SK-N-SH (cell line): Measurements from ENCODE around the gene NRG4. TPM values are rescaled to one million over a fixed set of nuclear protein-coding genes. Genes with fewer than 3 reads are reported as not detected.
"Not testable (repeated sequence)": the region's sequence is repeated elsewhere in the genome, so short reads cannot be mapped to it uniquely, and the experiment has no call there.

ENCODE experiments used
- CTCF ChIA-PET: fragments of 300-600, 350-600 bp; formaldehyde crosslinking; extraction: SDS; loops from one replicate; lab custom pipeline; 2021; lab: Yijun Ruan, JAX
- POLR2A ChIA-PET: fragments of 350-600 bp; sonication (Branson Sonifier 250); formaldehyde crosslinking; extraction: SDS; loops from one replicate; lab custom pipeline; 2020; ENCODE audit warnings: antibody characterized with exemption, inconsistent platforms; lab: Yijun Ruan, JAX
- DNase-seq: peaks from one replicate; pipeline ENCODE4 v3.0.0; 2012
- H2AFZ ChIP-seq: fragments of 200-600 bp; sonication (generic); 2 replicates; pipeline ENCODE4 v1.8.1; 2016; ENCODE audit warnings: antibody characterized with exemption, mild to moderate bottlenecking, low read depth
- H3F3A ChIP-seq: fragments of 200-600 bp; sonication (generic); replicated peaks from 2 replicates; pipeline ENCODE3; 2016; ENCODE audit warnings: antibody characterized with exemption, mild to moderate bottlenecking; ENCODE audit not compliant: insufficient read depth
- H3K27ac ChIP-seq, 2 experiments: fragments of 200-500 bp in 1 of 2; fragments of 200-600 bp in 1 of 2; sonication (Bioruptor generic) in 1 of 2; sonication (generic), shearing (Covaris generic) in 1 of 2; 2 replicates each; pipeline versions ENCODE4 v1.5.1 to v1.6.1; 2014 to 2016; ENCODE audit warnings: low read depth in 2 of 2, inconsistent platforms in 1 of 2, low read length in 1 of 2, mild to moderate bottlenecking in 1 of 2, mixed read lengths in 1 of 2
- H3K27me3 ChIP-seq: fragments of 200-600 bp; sonication (generic), shearing (Covaris generic); 2 replicates; pipeline ENCODE4 v1.6.1; 2016; ENCODE audit warnings: mixed run types; ENCODE audit not compliant: insufficient read depth
- H3K36me3 ChIP-seq, 2 experiments: fragments of 200-500 bp in 1 of 2; fragments of 200-600 bp in 1 of 2; sonication (Bioruptor generic) in 1 of 2; sonication (generic) in 1 of 2; replicated peaks in 1 of 2; 2 replicates each; pipeline versions ENCODE3 to v1.5.1; 2014 to 2016; ENCODE audit warnings: low read length in 1 of 2, mild to moderate bottlenecking in 1 of 2; ENCODE audit not compliant: insufficient read depth in 2 of 2, control insufficient read depth in 1 of 2
- H3K4me1 ChIP-seq, 2 experiments: fragments of 200-500 bp in 1 of 2; fragments of 200-600 bp in 1 of 2; sonication (Bioruptor generic) in 1 of 2; sonication (generic), shearing (Covaris generic) in 1 of 2; 2 replicates each; pipeline versions ENCODE4 v1.5.1 to v1.6.1; 2014 to 2016; ENCODE audit warnings: low read depth in 1 of 2, low read length in 1 of 2, mixed run types in 1 of 2; ENCODE audit not compliant: insufficient read depth in 2 of 2, control insufficient read depth in 1 of 2
- H3K4me2 ChIP-seq: fragments of 200-600 bp; sonication (generic), shearing (Covaris generic); 2 replicates; pipeline ENCODE4 v1.6.1; 2017; ENCODE audit warnings: mixed run types
- H3K4me3 ChIP-seq, 2 experiments: fragments of 200-500 bp in 1 of 2; fragments of 200-600 bp in 1 of 2; sonication (Bioruptor generic) in 1 of 2; sonication (generic), shearing (Covaris generic) in 1 of 2; 2 replicates each; pipeline versions ENCODE4 v1.5.1 to v1.8.1; 2014 to 2016; ENCODE audit warnings: low read depth in 2 of 2, inconsistent platforms in 1 of 2, low read length in 1 of 2, mild to moderate bottlenecking in 1 of 2, mixed read lengths in 1 of 2, moderate library complexity in 1 of 2
- H3K79me2 ChIP-seq: fragments of 200-600 bp; sonication (generic); 2 replicates; pipeline ENCODE4 v1.8.1; 2017; ENCODE audit warnings: mild to moderate bottlenecking; ENCODE audit not compliant: insufficient read depth
- H3K9ac ChIP-seq: fragments of 200-600 bp; sonication (generic); 2 replicates; pipeline ENCODE4 v1.6.1; 2017; ENCODE audit warnings: mixed run types
- H3K9me2 ChIP-seq: fragments of 200-600 bp; sonication (generic); 2 replicates; pipeline ENCODE4 v1.6.1; 2017; ENCODE audit warnings: mixed run types
- H3K9me3 ChIP-seq: fragments of 200-600 bp; sonication (generic); 2 replicates; pipeline ENCODE4 v1.6.1; 2017; ENCODE audit warnings: mixed run types, mild to moderate bottlenecking, moderate library complexity
- H4K20me1 ChIP-seq: fragments of 200-600 bp; sonication (generic); 2 replicates; pipeline ENCODE4 v1.6.1; 2017; ENCODE audit warnings: mild to moderate bottlenecking, mixed run types; ENCODE audit not compliant: insufficient read depth
- CHD2 ChIP-seq: fragments of 150-350 bp; IDR thresholded peaks from 2 replicates; pipeline ENCODE4 v1.6.1; 2018; ENCODE audit warnings: low read length; ENCODE audit not compliant: partially characterized antibody
- JUND ChIP-seq: IDR thresholded peaks from 2 replicates; pipeline ENCODE4 v1.4.0; 2012
- MAX ChIP-seq: IDR thresholded peaks from 2 replicates; pipeline ENCODE4 v1.4.0; 2012; ENCODE audit warnings: low read depth
- USF2 ChIP-seq: fragments of 150-350 bp; IDR thresholded peaks from 2 replicates; pipeline ENCODE4 v1.6.1; 2017; ENCODE audit warnings: antibody characterized with exemption, low read length, low read depth, borderline replicate concordance
- WGBS: methylation state at CpG from one replicate; pipeline ENCODE4 v1.1.6; 2017; ENCODE audit warnings: low lambda C conversion rate; 5-methylcytosine and 5-hydroxymethylcytosine counted together
- polyA plus RNA-seq, 3 experiments: library from polyadenylated mRNA; depleted of rRNA; stranded (reverse); fragments of >200 nt; gene quantifications; 2 replicates each; pipeline ENCODE4 v1.2.3, GENCODE V29; 2012
- TF ChIP-seq, protein P1 (sequence below): IDR thresholded peaks from 2 replicates; pipeline ENCODE4; 2012

NRG4 gene
- polyA plus RNA-seq, 1 of the 3 experiments (the other 2 are of a cell fraction): not detected

DNA sequence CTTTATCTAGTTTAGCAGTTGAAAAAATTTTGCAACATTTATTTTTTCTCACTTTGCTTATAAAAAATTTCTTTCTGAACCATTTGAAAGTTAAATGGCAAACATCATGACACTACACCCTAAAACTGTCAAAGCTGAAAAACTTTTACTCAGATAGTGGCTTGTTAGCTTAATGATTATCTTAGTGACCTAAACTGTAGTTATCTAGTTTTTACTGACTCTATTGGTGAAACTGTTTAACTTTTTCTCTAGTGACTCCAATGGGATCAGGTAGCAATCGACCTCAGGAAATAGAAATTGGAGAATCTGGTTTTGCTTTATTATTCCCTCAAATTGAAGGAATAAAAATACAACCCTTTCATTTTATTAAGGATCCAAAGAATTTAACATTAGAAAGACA is 95.2 kb downstream of the NRG4 start:
- ChIA-PET CTCF (no interaction called here), POLR2A (no interaction called here)
- Histone ChIP-seq H3K9me2 (no peaks in the 10 kb centered on the region), H3K79me2 (peaks cover 73% of the 10 kb centered on the region), H3K27me3 (no peaks in the 10 kb centered on the region), H3K4me3 (no peak overlapping the region), H3K4me1 (peaks cover 0 to 3% of the 10 kb centered on the region in 2 experiments; a peak in 1 of 4 replicates), H3K9me3 (no peaks in the 10 kb centered on the region), H4K20me1 (peaks cover 11% of the 10 kb centered on the region), H3K36me3 (peaks cover 46 to 57% of the 10 kb centered on the region in 2 experiments), H2AFZ (no peak overlapping the region), H3F3A (peaks cover 8% of the 10 kb centered on the region), H3K4me2 (no peak overlapping the region), H3K27ac (no peak overlapping the region), H3K9ac (no peak overlapping the region)
- no peak for DNase-seq
- WGBS: 94% methylated on average over 1 of the region's 1 CpG
- TF ChIP-seq, protein P1, sequence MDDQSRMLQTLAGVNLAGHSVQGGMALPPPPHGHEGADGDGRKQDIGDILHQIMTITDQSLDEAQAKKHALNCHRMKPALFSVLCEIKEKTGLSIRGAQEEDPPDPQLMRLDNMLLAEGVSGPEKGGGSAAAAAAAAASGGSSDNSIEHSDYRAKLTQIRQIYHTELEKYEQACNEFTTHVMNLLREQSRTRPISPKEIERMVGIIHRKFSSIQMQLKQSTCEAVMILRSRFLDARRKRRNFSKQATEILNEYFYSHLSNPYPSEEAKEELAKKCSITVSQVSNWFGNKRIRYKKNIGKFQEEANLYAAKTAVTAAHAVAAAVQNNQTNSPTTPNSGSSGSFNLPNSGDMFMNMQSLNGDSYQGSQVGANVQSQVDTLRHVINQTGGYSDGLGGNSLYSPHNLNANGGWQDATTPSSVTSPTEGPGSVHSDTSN: no peak
- no peak for TF ChIP-seq CHD2

DNA sequence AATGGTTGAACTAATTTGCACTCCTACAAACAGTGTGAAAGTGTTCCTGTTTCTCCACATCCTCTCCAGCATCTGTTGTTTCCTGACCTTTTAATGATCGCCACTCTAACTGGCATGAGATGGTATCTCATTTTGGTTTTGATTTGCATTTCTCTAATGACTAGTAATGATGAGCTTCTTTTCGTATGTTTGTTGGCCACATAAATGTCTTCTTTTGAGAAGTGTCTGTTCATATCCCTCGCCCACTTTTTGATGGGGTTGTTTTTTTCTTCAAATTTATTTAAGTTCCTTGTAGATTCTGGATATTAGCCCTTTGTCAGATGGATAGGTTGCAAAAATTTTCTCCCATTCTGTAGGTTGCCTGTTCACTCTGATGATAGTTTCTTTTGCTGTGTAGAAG is 101.9 kb downstream of the NRG4 start:
- H3K27me3 ChIP-seq, H3K9me3 ChIP-seq, H3K4me2 ChIP-seq, CTCF ChIA-PET, H2AFZ ChIP-seq, H3F3A ChIP-seq, H3K9me2 ChIP-seq, DNase-seq, H3K9ac ChIP-seq, H3K4me1 ChIP-seq, H3K4me3 ChIP-seq, POLR2A ChIA-PET, H3K27ac ChIP-seq, H4K20me1 ChIP-seq: not testable (repeated sequence)
- WGBS: 97% methylated on average over 3 of the region's 3 CpGs
- peaks cover 47 to 81% of the 10 kb centered on the region in 2 experiments for H3K36me3 ChIP-seq
- peaks cover 99% of the 10 kb centered on the region for H3K79me2 ChIP-seq

- H3F3A ChIP-seq: peaks cover 10% of the 10 kb centered on the region
- H3K4me2 ChIP-seq: peak overlapping the region; percentile 93
- no peak overlapping the region for H3K9ac ChIP-seq
- no peak for DNase-seq
- H3K27ac ChIP-seq: no peak overlapping the region
- no peak overlapping the region for H2AFZ ChIP-seq
- H3K36me3 ChIP-seq: peaks cover 41 to 45% of the 10 kb centered on the region in 2 experiments
- H4K20me1 ChIP-seq: no peaks in the 10 kb centered on the region; the same call in 1 of the 2 replicates
- peaks cover 64% of the 10 kb centered on the region for H3K79me2 ChIP-seq
- ChIA-PET CTCF (no interaction called here), POLR2A (no interaction called here)
- peaks cover 10 to 16% of the 10 kb centered on the region in 2 experiments; a peak in 3 of 4 replicates for H3K4me1 ChIP-seq
- no peaks in the 10 kb centered on the region for H3K9me2 ChIP-seq
- H3K27me3 ChIP-seq: no peaks in the 10 kb centered on the region
- H3K9me3 ChIP-seq: no peaks in the 10 kb centered on the region
- TF ChIP-seq MAX: no peak
- no peak for TF ChIP-seq JUND
- TF ChIP-seq USF2: no peak
- WGBS: 96% methylated on average over 5 of the region's 5 CpGs
- H3K4me3 ChIP-seq: peak overlapping the region; percentile 4 to 90; a peak in 2 of 4 replicates
These were observed 107.0 kb downstream of the NRG4 start for GRCh38 chr15:75905231-75905630.
